COLO668 (cell line): ENCODE results near the gene TMEM18.

Experiments
- DNase-seq: peaks from one replicate; lab custom pipeline; 2025; ENCODE audit not compliant: unreplicated experiment; lab: John Stamatoyannopoulos, UW

TMEM18 gene

DNA sequence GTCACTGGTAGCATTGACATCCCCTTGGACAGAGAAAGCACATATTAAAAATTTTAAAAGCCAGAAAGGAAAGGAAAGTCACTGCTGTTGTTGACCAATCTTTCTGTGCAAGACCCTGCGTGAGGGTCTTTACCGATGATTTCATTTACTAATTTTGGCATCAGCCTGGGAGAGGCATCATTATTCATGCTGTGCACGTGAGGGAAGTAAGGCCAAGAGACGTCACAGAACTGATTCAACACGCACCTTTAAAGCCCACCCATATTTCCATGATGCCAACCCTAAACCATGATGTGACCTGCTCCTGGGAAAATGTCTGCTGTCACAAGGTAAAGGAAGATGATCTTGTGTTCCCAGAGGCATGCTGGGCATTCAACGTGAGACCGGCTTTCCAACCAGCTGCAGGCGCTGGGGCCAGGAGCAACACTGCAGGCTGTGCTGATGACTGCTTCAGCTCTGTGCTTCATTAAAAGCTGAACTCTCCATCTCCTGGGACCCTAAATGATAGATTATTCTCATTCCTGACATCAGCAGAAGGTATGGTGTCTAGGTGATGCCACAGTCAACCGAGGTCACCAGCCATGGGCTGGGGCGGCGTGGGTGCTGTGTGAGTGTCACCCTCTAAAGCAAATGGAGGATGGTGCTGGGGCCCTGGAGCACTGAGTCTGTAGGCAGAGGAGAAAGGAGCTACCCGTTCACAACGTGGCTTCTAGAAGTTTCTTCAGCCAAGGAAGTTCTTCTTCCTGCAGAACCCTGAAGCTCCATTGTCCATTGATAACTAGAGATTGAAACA is 53.9 kb downstream of the TMEM18 start:
- no peak for DNase-seq

DNA sequence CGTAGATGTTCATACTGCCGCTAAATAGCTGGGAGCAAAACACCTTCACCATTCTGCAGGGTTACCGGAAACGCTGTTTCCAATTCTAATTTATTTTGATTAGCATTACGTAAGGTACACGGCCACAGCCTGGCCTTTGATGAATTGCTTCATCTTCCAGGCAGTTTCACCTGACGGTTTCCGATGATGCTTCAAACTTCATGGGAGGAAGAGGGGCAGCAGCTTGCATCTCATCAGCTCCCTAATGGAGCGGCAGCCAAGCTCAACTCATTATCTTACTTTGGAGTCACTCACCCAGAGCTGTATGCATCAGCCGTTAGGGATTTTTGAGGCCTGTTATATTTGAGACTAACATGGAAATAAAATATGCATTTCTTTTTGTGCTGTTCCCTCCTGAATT is 54.8 kb downstream of the TMEM18 start:
- no peak for DNase-seq

DNA sequence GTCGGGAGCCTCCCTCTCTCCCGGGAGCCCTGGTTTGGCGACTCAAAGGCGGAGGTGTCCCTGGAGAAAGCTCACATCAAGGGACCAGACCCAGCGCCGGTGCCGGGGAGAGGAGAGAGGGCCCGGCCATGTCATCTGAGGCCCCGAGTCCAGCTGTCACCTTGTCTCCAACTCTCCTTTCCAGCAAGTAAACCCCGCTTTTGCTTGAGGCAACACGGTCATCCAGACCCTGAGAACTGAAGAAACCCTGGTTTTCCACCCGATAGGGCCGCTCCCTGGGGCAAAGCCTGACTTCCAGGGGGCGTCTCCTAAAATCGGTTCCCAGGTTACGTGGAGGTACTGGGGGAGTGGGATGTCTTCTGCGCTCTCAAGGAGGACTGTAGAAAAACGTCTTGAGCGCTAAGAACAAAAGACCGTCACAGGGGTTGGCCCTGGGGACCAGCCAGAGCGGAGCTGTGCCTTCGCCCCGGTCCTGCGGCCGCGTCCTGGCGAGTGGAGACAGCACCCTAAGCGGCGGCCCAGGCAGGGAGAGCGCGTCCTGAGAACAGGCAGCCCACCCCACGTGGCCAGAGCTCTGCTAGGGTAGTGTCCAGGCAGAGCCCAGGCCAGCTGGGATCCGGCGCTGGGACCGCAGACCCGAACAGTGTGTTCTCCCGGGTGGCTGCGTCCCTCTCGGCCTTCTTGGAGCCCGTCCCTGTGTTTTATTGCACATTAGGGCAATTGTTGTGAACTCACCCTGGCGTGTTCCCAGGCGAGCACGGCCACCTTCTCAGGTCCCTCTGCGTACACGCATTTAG is 55.7 kb downstream of the TMEM18 start:
- DNase-seq: no peak

- no peak for DNase-seq
These were observed 56.5 kb downstream of the TMEM18 start for GRCh38 chr2:620471-621302.

GRCh38 chr2:620004-620403 is 57.2 kb downstream of the TMEM18 start:
- no peak for DNase-seq

- DNase-seq: no peak
These were observed 58.7 kb downstream of the TMEM18 start for GRCh38 chr2:618422-618990.

DNA sequence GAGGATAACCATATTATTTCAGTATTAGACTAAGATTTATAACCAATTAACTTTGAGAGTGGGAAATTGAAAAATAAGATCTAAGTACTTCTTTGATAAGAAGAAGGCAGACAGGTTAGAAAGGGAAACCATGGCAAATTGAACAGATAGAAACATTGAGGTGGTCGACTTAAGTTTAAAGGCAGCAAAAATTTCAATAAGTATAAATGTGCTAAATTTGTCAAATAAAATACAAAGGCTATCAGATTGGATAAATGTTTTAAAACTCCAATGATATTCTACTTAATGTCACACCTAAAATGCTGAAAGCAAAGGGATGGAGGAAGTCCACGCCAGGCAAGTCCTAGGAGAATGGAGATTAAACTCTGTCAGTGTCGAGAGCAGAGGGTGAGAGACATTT is 59.2 kb downstream of the TMEM18 start:
- DNase-seq: no peak
